Peyer's patch (tissue), 4 donors: ENCODE measurements around the gene ENG.

ENCODE experiments used
- CTCF ChIP-seq, 6 experiments: fragments of 450-650 bp in 4 of 6; fragments of 200-600 bp in 2 of 6; sonication (generic) in 1 of 6; IDR thresholded peaks; one replicate each; pipeline ENCODE4 v1.5.1; 2017 to 2019; ENCODE audit warnings: antibody characterized with exemption in 6 of 6, mild to moderate bottlenecking in 3 of 6, moderate library complexity in 1 of 6
- POLR2A ChIP-seq, 2 donors: fragments of 450-650 bp; IDR thresholded peaks; one replicate each; pipeline ENCODE4 v1.5.1; 2017; ENCODE audit warnings: antibody characterized with exemption in 2 of 2, mild to moderate bottlenecking in 2 of 2, moderate library complexity in 2 of 2

- TF ChIP-seq CTCF (IDR thresholded peaks at IDR 0.05), result no peak
- TF ChIP-seq POLR2A (IDR thresholded peaks at IDR 0.05), result no peak
Measured at GRCh38 chr9:127860260-127860659, 5.8 kb upstream of the ENG start.
